Activated CD4-positive, alpha-beta memory T cell treated with anti-CD3 and anti-CD28 coated beads, Interleukin-2, amount 10 ng/mL, durations not matched to agents 7 days and 5 days (primary cell): Measurements from ENCODE around the gene RNF44. TPM values are rescaled to one million over a fixed set of nuclear protein-coding genes. Genes with fewer than 3 reads are reported as not detected.

Experiments used
- CTCF ChIA-PET: fragments of 350-600 bp; sonication (Branson Sonifier 250); formaldehyde crosslinking; loops from one replicate; lab custom pipeline; 2021; ENCODE audit warnings: antibody characterized with exemption, inconsistent platforms; lab: Charles Lee
- POLR2A ChIA-PET: fragments of 350-600 bp; sonication (Branson Sonifier 250); formaldehyde crosslinking; loops from one replicate; lab custom pipeline; 2021; ENCODE audit warnings: antibody characterized with exemption; lab: Charles Lee
- DNase-seq: peaks from one replicate; pipeline ENCODE4 v3.0.0-alpha.2; 2020
- H3K27ac Mint-ChIP-seq: one replicate; pipeline ENCODE4 v1.8.0; 2021; ENCODE audit warnings: mild to moderate bottlenecking, mixed read lengths
- H3K27me3 Mint-ChIP-seq: one replicate; pipeline ENCODE4 v1.8.0; 2021; ENCODE audit warnings: mixed read lengths
- H3K36me3 Mint-ChIP-seq: one replicate; pipeline ENCODE4 v1.8.0; 2021; ENCODE audit warnings: low read depth, mixed read lengths
- H3K4me1 Mint-ChIP-seq: one replicate; pipeline ENCODE4 v1.8.0; 2021; ENCODE audit warnings: mixed read lengths
- H3K4me3 Mint-ChIP-seq: one replicate; pipeline ENCODE4 v1.8.0; 2021; ENCODE audit warnings: mild to moderate bottlenecking, mixed read lengths
- H3K9me3 Mint-ChIP-seq: one replicate; pipeline ENCODE4 v1.8.0; 2021; ENCODE audit warnings: mixed read lengths
- total RNA-seq, 2 experiments: library from RNA; stranded (reverse); gene quantifications; one replicate each; pipeline ENCODE4 v1.2.3, GENCODE V29; 2021

The RNF44 gene
- total RNA-seq, 2 experiments from 2014 or later = 142 to 143 TPM

GRCh38 chr5:176549871-176550270, 12.7 kb upstream of the RNF44 start:
- Mint-ChIP-seq H3K9me3 (no peaks in the 10 kb centered on the region), H3K36me3 (peaks cover 5% of the 10 kb centered on the region), H3K4me3 (no peak overlapping the region), H3K27ac (no peak overlapping the region), H3K27me3 (no peaks in the 10 kb centered on the region), H3K4me1 (peaks cover 51% of the 10 kb centered on the region)
- DNase-seq = no peak
- ChIA-PET POLR2A (interaction anchor here (0.6 to 2.1 kb wide), 3 partner anchors 11 to 141 kb away, joined by 3 to 8 read pairs (median 3); no protein-coding TSS in a partner anchor), CTCF (no interaction called here)

- no peaks in the 10 kb centered on the region for H3K9me3 Mint-ChIP-seq
- H3K27ac Mint-ChIP-seq = no peak within 1 kb of the TSS
- peaks cover 8% of the 10 kb centered on the region for H3K36me3 Mint-ChIP-seq
- H3K4me3 Mint-ChIP-seq = no peak within 1 kb of the TSS
- CTCF ChIA-PET = no interaction called here
- DNase-seq = no peak
- POLR2A ChIA-PET = interaction anchor here (1.2 to 2.1 kb wide), 2 partner anchors 10 to 15 kb away, joined by 3 to 8 read pairs; no protein-coding TSS in a partner anchor
- H3K4me1 Mint-ChIP-seq = peaks cover 50% of the 10 kb centered on the region
- H3K27me3 Mint-ChIP-seq = no peaks in the 10 kb centered on the region
Measured at GRCh38 chr5:176548967-176549444, 11.8 kb upstream of the RNF44 start, which contains the start of gene CDHR2. Gene CDHR2 (plus strand): TSS chr5:176549342. CDS start chr5:176565353, 16,011 bp downstream.

GRCh38 chr5:176547802-176548201, 10.6 kb upstream of the RNF44 start:
- H3K9me3 Mint-ChIP-seq = no peaks in the 10 kb centered on the region
- H3K27ac Mint-ChIP-seq = no peak overlapping the region
- H3K27me3 Mint-ChIP-seq = no peaks in the 10 kb centered on the region
- ChIA-PET CTCF (interaction anchor here (1.1 to 1.6 kb wide), 3 partner anchors 10 to 100 kb away, joined by 3 to 8 read pairs (median 4); partner anchors contain the start of genes FAF2 and RNF44), POLR2A (interaction anchor here (1.0 kb wide), 1 partner anchor 11 kb away, joined by 3 read pairs; the partner anchor contains the start of gene RNF44)
- no peak overlapping the region for H3K4me3 Mint-ChIP-seq
- H3K36me3 Mint-ChIP-seq = peaks cover 8% of the 10 kb centered on the region
- H3K4me1 Mint-ChIP-seq = peaks cover 42% of the 10 kb centered on the region
- DNase-seq = no peak

- no peak overlapping the region for H3K4me3 Mint-ChIP-seq
- ChIA-PET POLR2A (interaction anchor here (1.0 to 5.0 kb wide), 2 partner anchors 12 to 14 kb away, joined by 3 to 145 read pairs; no protein-coding TSS in a partner anchor), CTCF (no interaction called here)
- H3K27me3 Mint-ChIP-seq = no peaks in the 10 kb centered on the region
- H3K36me3 Mint-ChIP-seq = peaks cover 8% of the 10 kb centered on the region
- H3K9me3 Mint-ChIP-seq = no peaks in the 10 kb centered on the region
- no peak for DNase-seq
- H3K27ac Mint-ChIP-seq = no peak overlapping the region
- H3K4me1 Mint-ChIP-seq = peaks cover 56% of the 10 kb centered on the region
Measured at GRCh38 chr5:176545737-176546509, 8.7 kb upstream of the RNF44 start.

GRCh38 chr5:176545388-176545736, 8.2 kb upstream of the RNF44 start:
- peaks cover 8% of the 10 kb centered on the region for H3K36me3 Mint-ChIP-seq
- H3K27me3 Mint-ChIP-seq = no peaks in the 10 kb centered on the region
- H3K4me3 Mint-ChIP-seq = no peak overlapping the region
- H3K27ac Mint-ChIP-seq = no peak overlapping the region
- H3K9me3 Mint-ChIP-seq = no peaks in the 10 kb centered on the region
- DNase-seq = no peak
- ChIA-PET POLR2A (interaction anchor here (5.0 kb wide), 1 partner anchor 13 kb away, joined by 145 read pairs; no protein-coding TSS in a partner anchor), CTCF (no interaction called here)
- peaks cover 56% of the 10 kb centered on the region for H3K4me1 Mint-ChIP-seq

GRCh38 chr5:176543428-176544182, 6.4 kb upstream of the RNF44 start:
- no peaks in the 10 kb centered on the region for H3K9me3 Mint-ChIP-seq
- CTCF ChIA-PET = interaction anchor here (0.6 to 4.1 kb wide), 18 partner anchors 9 to 182 kb away, joined by 3 to 33 read pairs (median 6); partner anchors contain the start of genes CLTB, FAF2, KIAA1191 and TSPAN17

GRCh38 chr5:176542596-176543427, 5.6 kb upstream of the RNF44 start:
- H3K36me3 Mint-ChIP-seq = peaks cover 8% of the 10 kb centered on the region
- no peaks in the 10 kb centered on the region for H3K27me3 Mint-ChIP-seq
- CTCF ChIA-PET = interaction anchor here (0.6 to 4.1 kb wide), 17 partner anchors 8 to 181 kb away, joined by 3 to 33 read pairs (median 6); partner anchors contain the start of genes CLTB, FAF2, KIAA1191 and TSPAN17

More at GRCh38 chr5:176543428-176544182, 6.4 kb upstream of the RNF44 start:
- POLR2A ChIA-PET = interaction anchor here (0.6 to 5.0 kb wide), 19 partner anchors 10 to 175 kb away, joined by 3 to 145 read pairs (median 5); partner anchors contain the start of genes CLTB, FAF2, HIGD2A and NOP16
- H3K4me3 Mint-ChIP-seq = peak overlapping the region; percentile 91
- peak; percentile 84 for DNase-seq
- H3K27ac Mint-ChIP-seq = peak overlapping the region; percentile 83
- H3K4me1 Mint-ChIP-seq = peaks cover 69% of the 10 kb centered on the region
- no peaks in the 10 kb centered on the region for H3K27me3 Mint-ChIP-seq
- H3K36me3 Mint-ChIP-seq = peaks cover 8% of the 10 kb centered on the region

GRCh38 chr5:176542135-176542595, 5.0 kb upstream of the RNF44 start:
- DNase-seq = peak; percentile 79
- Mint-ChIP-seq H3K4me3 (peak overlapping the region; percentile 95), H3K27me3 (no peaks in the 10 kb centered on the region), H3K4me1 (peaks cover 67% of the 10 kb centered on the region), H3K9me3 (no peaks in the 10 kb centered on the region), H3K27ac (peak overlapping the region; percentile 99), H3K36me3 (peaks cover 8% of the 10 kb centered on the region)
- POLR2A ChIA-PET = interaction anchor here (0.7 to 5.0 kb wide), 13 partner anchors 10 to 180 kb away, joined by 3 to 145 read pairs (median 7); partner anchors contain the start of genes CLTB, FAF2, HIGD2A and KIAA1191
- CTCF ChIA-PET = interaction anchor here (2.4 to 4.1 kb wide), 5 partner anchors 9 to 125 kb away, joined by 9 to 33 read pairs (median 19); partner anchors contain the start of genes CLTB and FAF2

More at GRCh38 chr5:176542596-176543427, 5.6 kb upstream of the RNF44 start:
- peak; percentile 45 for DNase-seq
- H3K4me3 Mint-ChIP-seq = peak overlapping the region; percentile 95
- peak overlapping the region; percentile 99 for H3K27ac Mint-ChIP-seq
- POLR2A ChIA-PET = interaction anchor here (0.6 to 5.0 kb wide), 20 partner anchors 10 to 181 kb away, joined by 3 to 145 read pairs (median 4); partner anchors contain the start of genes CLTB, FAF2, HIGD2A and KIAA1191
- H3K4me1 Mint-ChIP-seq = peaks cover 72% of the 10 kb centered on the region
- H3K9me3 Mint-ChIP-seq = no peaks in the 10 kb centered on the region

- POLR2A ChIA-PET = interaction anchor here (0.9 to 5.0 kb wide), 8 partner anchors 9 to 154 kb away, joined by 4 to 145 read pairs (median 24); partner anchors contain the start of genes CLTB, FAF2, HIGD2A and NOP16
- Mint-ChIP-seq H3K27ac (peak overlapping the region; percentile 99), H3K4me3 (peak overlapping the region; percentile 95), H3K9me3 (no peaks in the 10 kb centered on the region), H3K27me3 (no peaks in the 10 kb centered on the region), H3K36me3 (peaks cover 8% of the 10 kb centered on the region), H3K4me1 (peaks cover 67% of the 10 kb centered on the region)
- peak; percentile 79 for DNase-seq
- CTCF ChIA-PET = interaction anchor here (2.8 to 4.1 kb wide), 3 partner anchors 10 to 125 kb away, joined by 19 to 33 read pairs (median 24); partner anchors contain the start of genes CLTB and FAF2
Measured at GRCh38 chr5:176541338-176542134, 4.3 kb upstream of the RNF44 start.

- no peak for DNase-seq
- Mint-ChIP-seq H3K36me3 (peaks cover 10% of the 10 kb centered on the region), H3K4me1 (peaks cover 64% of the 10 kb centered on the region), H3K27me3 (no peaks in the 10 kb centered on the region), H3K4me3 (peak overlapping the region; percentile 95), H3K27ac (peak overlapping the region; percentile 99), H3K9me3 (no peaks in the 10 kb centered on the region)
- POLR2A ChIA-PET = interaction anchor here (1.3 to 5.0 kb wide), 5 partner anchors 9 to 153 kb away, joined by 4 to 145 read pairs (median 26); partner anchors contain the start of genes CLTB, FAF2, HIGD2A and NOP16
- CTCF ChIA-PET = interaction anchor here (4.1 kb wide), 1 partner anchor 94 kb away, joined by 33 read pairs; the partner anchor contains the start of gene FAF2
Measured at GRCh38 chr5:176540956-176541337, 3.7 kb upstream of the RNF44 start.
